ENCODE results near the gene NIFK.

- TF ChIP-seq CTCF (IDR thresholded peaks at IDR 0.05) = no peak
- TF ChIP-seq POLR2AphosphoS5 (IDR thresholded peaks at IDR 0.05) = no peak
These were observed 47.3 kb downstream of the NIFK start for GRCh38 chr2:121689356-121689755.

Data from transverse colon (tissue), 4 donors.